Activated B cell treated with CpG ODN at 0.5 μM for 24 hours (primary cell): ENCODE measurements around the gene PCID2. TPM values are rescaled to one million over a fixed set of nuclear protein-coding genes. Genes with fewer than 3 reads are reported as not detected.

ENCODE experiments used
- ATAC-seq: fragments of 200-7000 bp; cut with Tn5 transposase; one replicate; pipeline ENCODE4 v1.10.0; 2021; ENCODE audit warnings: low read depth, mild to moderate bottlenecking, moderate library complexity
- CTCF ChIA-PET: fragments of 350-600 bp; sonication (Branson Sonifier 250); formaldehyde crosslinking; loops from one replicate; lab custom pipeline; 2021; ENCODE audit warnings: antibody characterized with exemption; lab: Charles Lee
- POLR2A ChIA-PET: fragments of 350-600 bp; sonication (Branson Sonifier 250); formaldehyde crosslinking; loops from one replicate; lab custom pipeline; 2021; ENCODE audit warnings: antibody characterized with exemption; lab: Charles Lee
- DNase-seq: peaks from one replicate; pipeline ENCODE4 v3.0.0; 2022
- H3K27ac Mint-ChIP-seq: one replicate; pipeline ENCODE4 v1.8.0; 2020; ENCODE audit warnings: mixed read lengths
- H3K27me3 Mint-ChIP-seq: one replicate; pipeline ENCODE4 v1.8.0; 2021; ENCODE audit warnings: mixed read lengths
- H3K36me3 Mint-ChIP-seq: one replicate; pipeline ENCODE4 v1.8.0; 2021; ENCODE audit warnings: low read depth, mixed read lengths
- H3K4me1 Mint-ChIP-seq: one replicate; pipeline ENCODE4 v1.8.0; 2021; ENCODE audit warnings: mixed read lengths
- H3K4me3 Mint-ChIP-seq: one replicate; pipeline ENCODE4 v1.8.0; 2020; ENCODE audit warnings: mild to moderate bottlenecking, mixed read lengths
- H3K9me3 Mint-ChIP-seq: one replicate; pipeline ENCODE4 v1.8.0; 2020; ENCODE audit warnings: mixed read lengths
- intact Hi-C: fragments of 100-400 bp; cut with micrococcal nuclease; formaldehyde crosslinking; loops from one replicate; pipeline ENCODE4 v1.15.1; 2024
- total RNA-seq: library from RNA; stranded (reverse); gene quantifications from 2 replicates; pipeline ENCODE4 v1.2.3, GENCODE V29; 2022
- TF ChIP-seq, protein P1 (sequence below): fragments of 200-600 bp; IDR thresholded peaks from one replicate; pipeline ENCODE4 v1.8.0; 2022; ENCODE audit warnings: antibody characterized with exemption, mild to moderate bottlenecking

PCID2 gene
- total RNA-seq, 1 donor from 2014 or later: 43.1 TPM

DNA sequence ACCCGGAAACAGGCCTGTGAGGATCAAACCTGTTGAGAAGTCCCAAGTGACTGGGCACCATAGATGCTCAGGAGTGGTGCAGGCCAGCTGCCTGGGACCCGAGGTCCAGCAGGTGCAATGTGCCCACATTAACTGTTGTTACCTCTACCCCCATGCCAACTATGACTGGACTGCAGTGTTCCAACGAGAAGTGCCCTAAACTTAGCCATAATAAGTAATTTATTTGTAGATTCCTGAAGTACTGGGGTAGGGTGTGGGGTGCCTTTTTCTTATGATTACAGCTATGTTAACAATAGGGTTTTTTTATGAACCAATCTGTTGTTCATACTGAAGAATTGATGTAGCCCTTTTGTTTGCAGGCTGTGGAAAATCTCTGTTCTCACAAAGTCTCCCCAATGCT, 10.1 kb upstream of the PCID2 start:
- no peak overlapping the region for H3K27ac Mint-ChIP-seq
- H3K36me3 Mint-ChIP-seq: peaks cover 46% of the 10 kb centered on the region
- TF ChIP-seq, protein P1, sequence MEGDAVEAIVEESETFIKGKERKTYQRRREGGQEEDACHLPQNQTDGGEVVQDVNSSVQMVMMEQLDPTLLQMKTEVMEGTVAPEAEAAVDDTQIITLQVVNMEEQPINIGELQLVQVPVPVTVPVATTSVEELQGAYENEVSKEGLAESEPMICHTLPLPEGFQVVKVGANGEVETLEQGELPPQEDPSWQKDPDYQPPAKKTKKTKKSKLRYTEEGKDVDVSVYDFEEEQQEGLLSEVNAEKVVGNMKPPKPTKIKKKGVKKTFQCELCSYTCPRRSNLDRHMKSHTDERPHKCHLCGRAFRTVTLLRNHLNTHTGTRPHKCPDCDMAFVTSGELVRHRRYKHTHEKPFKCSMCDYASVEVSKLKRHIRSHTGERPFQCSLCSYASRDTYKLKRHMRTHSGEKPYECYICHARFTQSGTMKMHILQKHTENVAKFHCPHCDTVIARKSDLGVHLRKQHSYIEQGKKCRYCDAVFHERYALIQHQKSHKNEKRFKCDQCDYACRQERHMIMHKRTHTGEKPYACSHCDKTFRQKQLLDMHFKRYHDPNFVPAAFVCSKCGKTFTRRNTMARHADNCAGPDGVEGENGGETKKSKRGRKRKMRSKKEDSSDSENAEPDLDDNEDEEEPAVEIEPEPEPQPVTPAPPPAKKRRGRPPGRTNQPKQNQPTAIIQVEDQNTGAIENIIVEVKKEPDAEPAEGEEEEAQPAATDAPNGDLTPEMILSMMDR: no peak
- H3K4me1 Mint-ChIP-seq: peaks cover 5% of the 10 kb centered on the region
- ATAC-seq (no peak), DNase-seq (no peak)
- no peak overlapping the region for H3K4me3 Mint-ChIP-seq
- POLR2A ChIA-PET: no interaction called here
- H3K27me3 Mint-ChIP-seq: no peaks in the 10 kb centered on the region
- intact Hi-C loops: no loop called here
- H3K9me3 Mint-ChIP-seq: no peaks in the 10 kb centered on the region
- CTCF ChIA-PET: no interaction called here

DNA sequence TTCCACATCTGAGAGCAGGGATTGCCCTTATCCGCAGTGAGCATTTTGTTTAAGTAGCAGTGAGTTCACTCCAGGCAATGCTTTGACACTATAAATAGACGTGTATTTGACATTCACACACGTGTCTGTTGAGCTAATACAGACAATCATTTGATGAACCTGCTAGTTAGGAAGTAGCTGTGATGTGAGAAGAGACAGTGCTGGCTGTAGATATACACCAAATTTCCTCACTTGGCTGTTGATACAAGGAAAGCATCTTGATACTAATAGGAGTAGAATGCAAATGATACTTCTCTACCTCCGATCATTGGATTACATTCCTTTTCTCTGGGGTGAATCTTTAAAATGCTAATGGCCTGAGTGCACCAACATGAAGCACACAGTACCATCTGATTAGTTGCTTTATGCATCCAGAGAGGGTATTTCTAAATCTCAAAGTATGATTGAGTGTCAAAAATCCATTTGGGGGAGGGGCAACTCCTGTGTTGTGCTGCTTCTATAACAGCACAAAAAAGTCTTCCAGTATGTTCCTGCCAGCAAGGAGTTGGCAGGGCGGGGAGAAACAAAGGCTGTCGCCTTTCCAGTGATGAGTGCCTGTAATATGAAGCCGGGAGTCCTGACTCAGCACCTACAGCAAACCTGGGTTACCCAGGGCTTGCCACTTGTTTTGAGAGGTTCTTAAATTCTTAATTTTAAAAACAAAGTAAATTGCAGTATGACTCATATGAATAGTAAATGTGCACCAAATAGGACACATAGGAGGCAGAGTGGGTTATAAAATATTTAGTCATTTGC, 8.0 kb upstream of the PCID2 start:
- no peak overlapping the region for H3K27ac Mint-ChIP-seq
- no peak for DNase-seq
- H3K4me1 Mint-ChIP-seq: peaks cover 14% of the 10 kb centered on the region
- H3K27me3 Mint-ChIP-seq: no peaks in the 10 kb centered on the region
- CTCF ChIA-PET: no interaction called here
- no peaks in the 10 kb centered on the region for H3K9me3 Mint-ChIP-seq
- no peak for ATAC-seq
- intact Hi-C loops: no loop called here
- no peak overlapping the region for H3K4me3 Mint-ChIP-seq
- H3K36me3 Mint-ChIP-seq: peaks cover 38% of the 10 kb centered on the region
- POLR2A ChIA-PET: no interaction called here
- TF ChIP-seq, protein P1: no peak

DNA sequence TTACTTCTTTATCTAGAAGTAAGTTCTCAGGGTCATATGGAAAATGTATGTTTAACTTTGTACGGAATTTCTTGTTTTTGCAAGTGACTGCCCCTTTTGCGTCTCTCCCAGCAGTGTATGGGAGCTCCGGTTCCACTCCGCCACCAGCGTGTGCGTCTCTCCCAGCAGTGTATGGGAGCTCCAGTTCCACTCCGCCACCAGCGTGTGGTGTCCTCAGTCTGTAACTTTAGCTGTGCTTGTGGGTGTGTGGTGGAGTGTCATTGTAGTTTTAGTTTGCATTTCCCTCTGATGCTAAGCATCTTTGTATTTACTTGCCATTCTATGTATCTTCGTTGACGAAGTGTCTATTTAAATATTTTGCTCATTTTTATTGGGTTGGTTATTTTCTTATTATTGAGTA, 3.3 kb upstream of the PCID2 start:
- DNase-seq: no peak
- TF ChIP-seq, protein P1: no peak
- Mint-ChIP-seq H3K4me1 (peaks cover 34% of the 10 kb centered on the region), H3K4me3 (peak overlapping the region; percentile 44), H3K36me3 (peaks cover 25% of the 10 kb centered on the region), H3K27ac (peak overlapping the region; percentile 3), H3K27me3 (no peaks in the 10 kb centered on the region), H3K9me3 (no peaks in the 10 kb centered on the region)
- ChIA-PET POLR2A (no interaction called here), CTCF (no interaction called here)
- intact Hi-C loops: no loop called here
- ATAC-seq: no peak

DNA sequence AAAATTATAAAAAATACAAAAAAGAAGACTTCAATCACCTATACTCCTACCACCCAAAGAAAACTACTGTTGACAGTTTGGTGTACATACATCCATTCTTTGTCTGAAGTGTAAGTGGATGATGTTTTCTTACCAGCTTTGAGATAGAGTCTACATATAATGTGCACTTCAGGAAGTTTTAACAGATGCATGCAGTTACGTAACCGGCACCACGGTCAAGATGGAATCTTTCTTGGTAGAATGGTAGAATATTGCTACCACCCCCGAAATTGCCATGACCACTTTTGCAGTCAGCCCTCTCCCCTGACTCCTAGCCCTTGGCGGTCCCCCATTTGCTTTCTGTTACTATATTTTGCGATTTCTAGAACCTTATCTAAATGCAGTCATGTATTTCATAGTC, 2.4 kb upstream of the PCID2 start:
- Mint-ChIP-seq H3K9me3 (no peaks in the 10 kb centered on the region), H3K4me1 (peaks cover 44% of the 10 kb centered on the region), H3K27me3 (no peaks in the 10 kb centered on the region), H3K4me3 (peak overlapping the region; percentile 57), H3K36me3 (peaks cover 32% of the 10 kb centered on the region), H3K27ac (peak overlapping the region; percentile 84)
- TF ChIP-seq, protein P1: no peak
- POLR2A ChIA-PET: no interaction called here
- CTCF ChIA-PET: no interaction called here
- ATAC-seq: no peak
- DNase-seq: no peak
- intact Hi-C loops: no loop called here

DNA sequence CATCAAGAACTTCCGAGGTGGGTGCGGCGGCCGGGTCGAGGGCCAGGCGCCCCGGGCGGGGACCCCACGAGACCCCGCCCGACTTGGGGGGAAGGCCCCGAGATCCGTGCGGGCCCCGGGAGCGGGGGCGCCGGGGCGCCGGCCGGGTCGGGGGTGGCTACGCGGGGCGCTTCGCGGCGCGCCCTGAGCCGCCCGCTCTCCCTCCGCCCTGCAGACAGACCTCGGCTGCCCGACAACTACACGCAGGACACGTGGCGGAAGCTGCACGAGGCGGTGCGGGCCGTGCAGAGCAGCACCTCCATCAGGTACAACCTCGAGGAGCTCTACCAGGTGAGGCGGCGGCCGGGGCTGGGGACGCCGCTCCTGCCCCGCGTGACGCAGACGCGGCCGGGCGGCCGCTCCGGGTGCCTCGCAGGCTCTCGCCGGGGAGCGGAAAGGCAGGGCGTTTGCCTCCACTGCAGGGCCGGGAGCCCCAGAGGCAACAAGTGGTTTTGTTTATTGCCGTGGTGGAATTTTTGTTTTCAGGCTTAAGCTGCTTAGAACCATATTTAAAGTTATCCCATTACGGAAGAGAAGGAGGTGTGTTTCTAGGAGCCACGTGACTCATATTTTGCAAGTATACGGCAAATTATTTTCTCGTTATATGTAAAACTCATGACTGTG, 1.4 kb upstream of the PCID2 start:
- ChIA-PET POLR2A (interaction anchor here (0.6 to 2.6 kb wide), 12 partner anchors 14 to 1103 kb away, joined by 3 to 40 read pairs (median 4); partner anchors contain the start of genes DCUN1D2, LAMP1 and UPF3A), CTCF (interaction anchor here (1.0 to 2.4 kb wide), 3 partner anchors 29 to 267 kb away, joined by 4 to 7 read pairs (median 5); partner anchors contain the start of gene LAMP1)
- ATAC-seq: peak; percentile 42
- peak overlapping the region; percentile 84 for H3K27ac Mint-ChIP-seq
- no peaks in the 10 kb centered on the region for H3K9me3 Mint-ChIP-seq
- no peaks in the 10 kb centered on the region for H3K27me3 Mint-ChIP-seq
- TF ChIP-seq, protein P1: no peak
- H3K4me1 Mint-ChIP-seq: peaks cover 53% of the 10 kb centered on the region
- peak; percentile 65 for DNase-seq
- intact Hi-C loops: loop anchor here (1.0 to 5.0 kb wide), 7 partner anchors 87 to 621 kb away; partner anchors contain the start of genes ADPRHL1, DCUN1D2, LAMP1 and MCF2L
- H3K36me3 Mint-ChIP-seq: peaks cover 39% of the 10 kb centered on the region
- H3K4me3 Mint-ChIP-seq: peak overlapping the region; percentile 85
